Hepatocyte (in vitro differentiated cells): Measurements from ENCODE around the gene L1TD1. TPM values are rescaled to one million over a fixed set of nuclear protein-coding genes. Genes with fewer than 3 reads are reported as not detected.

Experiments used
- DNase-seq: peaks from one replicate; pipeline ENCODE4 v3.0.0-alpha.2; 2016; ENCODE audit warnings: low spot score
- H2AFZ ChIP-seq: fragments of 200-600 bp; sonication (generic); 2 replicates; pipeline ENCODE4 v1.6.0; 2016; ENCODE audit warnings: antibody characterized with exemption, mild to moderate bottlenecking
- H3K27ac ChIP-seq: fragments of 200-600 bp; sonication (generic); 2 replicates; pipeline ENCODE4 v1.5.1; 2016; ENCODE audit warnings: mild to moderate bottlenecking
- H3K27me3 ChIP-seq: fragments of 200-600 bp; sonication (generic); 2 replicates; pipeline ENCODE4 v1.6.1; 2016
- H3K36me3 ChIP-seq: fragments of 200-600 bp; sonication (generic); replicated peaks from 2 replicates; pipeline ENCODE4 v1.5.1; 2016; ENCODE audit warnings: low read depth; ENCODE audit not compliant: insufficient read depth
- H3K4me1 ChIP-seq: fragments of 200-600 bp; sonication (generic); 2 replicates; pipeline ENCODE4 v1.5.1; 2016; ENCODE audit warnings: mild to moderate bottlenecking, moderate library complexity; ENCODE audit not compliant: insufficient read depth
- H3K4me2 ChIP-seq: fragments of 200-600 bp; sonication (generic); 2 replicates; pipeline ENCODE4 v1.6.0; 2016
- H3K4me3 ChIP-seq: fragments of 200-600 bp; sonication (generic); 2 replicates; pipeline ENCODE4 v1.5.1; 2016; ENCODE audit warnings: mild to moderate bottlenecking
- H3K79me2 ChIP-seq: fragments of 200-600 bp; sonication (generic); 2 replicates; pipeline ENCODE4 v1.6.0; 2017; ENCODE audit warnings: mild to moderate bottlenecking
- H3K9me2 ChIP-seq: fragments of 200-600 bp; sonication (generic); replicated peaks from 2 replicates; pipeline ENCODE4 v1.6.0; 2017; ENCODE audit warnings: mild to moderate bottlenecking; ENCODE audit not compliant: insufficient read depth
- H3K9me3 ChIP-seq: fragments of 200-600 bp; sonication (generic); 2 replicates; pipeline ENCODE4 v1.5.1; 2016; ENCODE audit warnings: low read depth, mild to moderate bottlenecking
- H4K20me1 ChIP-seq: fragments of 200-600 bp; sonication (generic); 2 replicates; pipeline ENCODE4 v1.6.0; 2016; ENCODE audit warnings: mild to moderate bottlenecking; ENCODE audit not compliant: insufficient read depth, poor library complexity, severe bottlenecking
- EZH2 ChIP-seq: fragments of 200-600 bp; sonication (generic); IDR thresholded peaks from 2 replicates; pipeline ENCODE4 v1.6.1; 2016; ENCODE audit warnings: antibody characterized with exemption, mild to moderate bottlenecking, borderline replicate concordance
- EZH2phosphoT487 ChIP-seq: fragments of 200-600 bp; sonication (generic); IDR thresholded peaks from one replicate; pipeline ENCODE4 v1.6.1; 2018; ENCODE audit warnings: antibody characterized with exemption, mild to moderate bottlenecking, low read depth, moderate library complexity; ENCODE audit not compliant: unreplicated experiment, severe bottlenecking
- WGBS: methylation state at CpG from one replicate; pipeline ENCODE4 v1.1.6; 2016; ENCODE audit warnings: low lambda C conversion rate; ENCODE audit errors: missing lambda C conversion rate; 5-methylcytosine and 5-hydroxymethylcytosine counted together
- polyA plus RNA-seq: library from polyadenylated mRNA; unstranded; fragments of >200 nt; fragmentation: Nextera tagmentation; extraction: Ambion mirVana; gene quantifications from 2 replicates; pipeline ENCODE4 v1.2.1, GENCODE V29; 2016
- total RNA-seq: library from RNA; depleted of rRNA; stranded (reverse); fragments of >200 nt; gene quantifications from 2 replicates; pipeline ENCODE4 v1.2.3, GENCODE V29; 2014
- TF ChIP-seq, protein P1 (sequence below): fragments of 200-600 bp; sonication (generic); IDR thresholded peaks from 2 replicates; pipeline ENCODE4 v1.5.1; 2016; ENCODE audit warnings: antibody characterized with exemption, mild to moderate bottlenecking; ENCODE audit not compliant: poor library complexity

The L1TD1 gene
- total and polyA plus RNA-seq, 2 experiments from 2014 or later = 0.53 to 0.77 TPM

DNA sequence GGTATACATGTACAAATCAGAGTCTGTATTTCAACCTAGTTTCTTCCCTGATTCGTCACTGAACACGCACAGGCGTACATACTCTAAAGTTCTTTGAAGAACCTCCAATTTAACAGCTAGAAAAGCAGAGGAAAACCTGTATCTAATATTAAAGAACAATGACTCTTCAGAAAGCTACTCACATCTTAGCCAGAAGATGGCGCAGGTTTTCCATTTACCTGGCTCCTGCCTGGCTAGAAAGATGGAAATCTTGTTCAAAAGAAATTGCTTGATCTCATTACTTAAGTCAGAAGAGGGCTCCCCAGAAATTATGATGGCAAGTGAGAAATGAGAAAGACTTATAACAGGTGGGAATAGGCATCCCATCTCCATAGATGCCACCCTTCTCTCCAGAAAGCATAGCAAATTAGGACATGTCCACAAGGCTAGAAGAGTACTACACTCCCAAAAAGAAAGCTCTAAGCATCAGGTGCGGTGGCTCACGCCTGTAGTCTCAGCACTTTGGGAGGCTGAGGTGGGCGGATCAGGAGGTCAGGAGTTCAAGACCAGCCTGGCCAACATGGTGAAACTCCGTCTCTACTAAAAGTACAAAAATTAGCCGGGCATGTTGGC lies 19.0 kb upstream of the L1TD1 start:
- H3K4me1 ChIP-seq = peaks cover 21% of the 10 kb centered on the region
- no peak overlapping the region for H3K27ac ChIP-seq
- peak; percentile 73 for DNase-seq
- no peak overlapping the region for H3K4me3 ChIP-seq
- WGBS = 47% methylated on average over 9 of the region's 9 CpGs
- no peaks in the 10 kb centered on the region for H3K27me3 ChIP-seq
- H3K36me3 ChIP-seq = no peaks in the 10 kb centered on the region
- no peaks in the 10 kb centered on the region for H3K9me3 ChIP-seq
- H2AFZ ChIP-seq = peak overlapping the region; percentile 35
- no peak for TF ChIP-seq EZH2
- TF ChIP-seq, protein P1, sequence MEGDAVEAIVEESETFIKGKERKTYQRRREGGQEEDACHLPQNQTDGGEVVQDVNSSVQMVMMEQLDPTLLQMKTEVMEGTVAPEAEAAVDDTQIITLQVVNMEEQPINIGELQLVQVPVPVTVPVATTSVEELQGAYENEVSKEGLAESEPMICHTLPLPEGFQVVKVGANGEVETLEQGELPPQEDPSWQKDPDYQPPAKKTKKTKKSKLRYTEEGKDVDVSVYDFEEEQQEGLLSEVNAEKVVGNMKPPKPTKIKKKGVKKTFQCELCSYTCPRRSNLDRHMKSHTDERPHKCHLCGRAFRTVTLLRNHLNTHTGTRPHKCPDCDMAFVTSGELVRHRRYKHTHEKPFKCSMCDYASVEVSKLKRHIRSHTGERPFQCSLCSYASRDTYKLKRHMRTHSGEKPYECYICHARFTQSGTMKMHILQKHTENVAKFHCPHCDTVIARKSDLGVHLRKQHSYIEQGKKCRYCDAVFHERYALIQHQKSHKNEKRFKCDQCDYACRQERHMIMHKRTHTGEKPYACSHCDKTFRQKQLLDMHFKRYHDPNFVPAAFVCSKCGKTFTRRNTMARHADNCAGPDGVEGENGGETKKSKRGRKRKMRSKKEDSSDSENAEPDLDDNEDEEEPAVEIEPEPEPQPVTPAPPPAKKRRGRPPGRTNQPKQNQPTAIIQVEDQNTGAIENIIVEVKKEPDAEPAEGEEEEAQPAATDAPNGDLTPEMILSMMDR = peak; percentile 93
- no peaks in the 10 kb centered on the region for H4K20me1 ChIP-seq
- H3K4me2 ChIP-seq = no peak overlapping the region
- H3K79me2 ChIP-seq = no peaks in the 10 kb centered on the region
- H3K9me2 ChIP-seq = no peaks in the 10 kb centered on the region

DNA sequence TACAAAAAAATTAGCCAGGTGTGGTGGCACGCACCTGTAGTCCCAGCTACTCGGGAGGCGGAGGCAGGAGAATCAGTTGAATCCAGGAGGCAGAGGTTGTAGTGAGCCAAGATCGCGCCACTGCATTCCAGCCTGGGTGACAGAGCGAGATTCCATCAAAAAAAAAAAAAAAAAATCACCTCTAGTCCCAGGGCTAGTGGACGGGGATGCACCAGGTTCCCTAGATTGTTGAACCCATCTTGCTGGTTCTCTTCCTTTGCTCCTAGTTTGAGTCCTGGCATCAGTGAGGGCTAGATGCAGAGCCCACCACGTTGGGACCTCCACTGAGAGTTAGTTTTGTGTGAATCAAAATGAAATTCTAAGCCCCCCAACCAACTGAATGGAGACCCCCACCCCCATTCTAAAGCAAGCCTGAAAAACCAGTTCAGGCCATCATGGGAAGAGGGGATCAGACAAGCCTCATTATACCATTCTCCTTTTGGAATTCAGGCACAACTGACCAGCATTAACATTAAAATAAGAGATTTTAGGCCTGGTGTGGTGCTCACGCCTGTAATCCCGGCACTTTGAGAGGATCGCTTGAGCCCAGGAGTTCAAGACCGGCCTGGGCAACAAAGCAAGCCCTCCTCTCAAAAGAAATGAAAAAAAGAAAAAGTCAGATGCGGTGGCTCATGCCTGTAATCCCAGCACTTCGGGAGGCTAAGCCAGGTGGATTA lies 17.9 kb upstream of the L1TD1 start:
- H3K9me3 ChIP-seq = no peaks in the 10 kb centered on the region
- H3K27me3 ChIP-seq = no peaks in the 10 kb centered on the region
- no peak overlapping the region for H3K27ac ChIP-seq
- no peak overlapping the region for H3K4me2 ChIP-seq
- no peak for TF ChIP-seq EZH2phosphoT487
- TF ChIP-seq, protein P1 = no peak
- TF ChIP-seq EZH2 = no peak
- no peak for DNase-seq
- peaks cover 13% of the 10 kb centered on the region for H3K4me1 ChIP-seq
- H3K79me2 ChIP-seq = no peaks in the 10 kb centered on the region
- H3K36me3 ChIP-seq = no peaks in the 10 kb centered on the region
- no peak overlapping the region for H3K4me3 ChIP-seq
- WGBS = 79% methylated on average over 14 of the region's 14 CpGs
- no peak overlapping the region for H2AFZ ChIP-seq
- H4K20me1 ChIP-seq = no peaks in the 10 kb centered on the region
- no peaks in the 10 kb centered on the region for H3K9me2 ChIP-seq

DNA sequence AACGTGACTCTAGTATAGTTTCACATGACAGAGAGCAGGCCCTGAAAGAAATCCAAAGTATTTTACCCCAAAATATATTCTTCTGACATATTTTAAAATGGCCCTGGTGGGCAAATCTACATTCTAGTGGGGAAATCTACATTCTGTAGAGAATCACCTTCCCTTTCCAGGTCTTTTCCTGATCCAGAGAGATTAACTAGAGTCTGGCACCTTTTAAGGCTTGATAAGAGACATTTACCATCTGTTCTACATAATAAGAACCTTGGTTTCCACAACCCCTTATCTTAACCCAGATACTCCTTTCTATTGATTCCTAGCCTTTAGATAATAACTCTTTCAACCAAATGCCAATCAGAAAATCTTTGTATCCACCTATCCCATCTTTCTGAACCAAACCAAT lies 17.0 kb upstream of the L1TD1 start:
- H3K27ac ChIP-seq = no peak overlapping the region
- H3K4me1 ChIP-seq = peaks cover 13% of the 10 kb centered on the region
- 38% methylated on average over 1 of the region's 1 CpG for WGBS
- no peak for DNase-seq
- TF ChIP-seq, protein P1 = no peak
- TF ChIP-seq EZH2phosphoT487 = no peak
- no peak for TF ChIP-seq EZH2
- H4K20me1 ChIP-seq = no peaks in the 10 kb centered on the region
- no peak overlapping the region for H3K4me3 ChIP-seq
- H3K9me3 ChIP-seq = no peaks in the 10 kb centered on the region
- H3K79me2 ChIP-seq = no peaks in the 10 kb centered on the region
- H3K27me3 ChIP-seq = no peaks in the 10 kb centered on the region
- H3K4me2 ChIP-seq = no peak overlapping the region
- H2AFZ ChIP-seq = no peak overlapping the region
- no peaks in the 10 kb centered on the region for H3K36me3 ChIP-seq
- no peaks in the 10 kb centered on the region for H3K9me2 ChIP-seq
